Activated CD4-positive, alpha-beta T cell treated with anti-CD3 and anti-CD28 coated beads, Interleukin-2, amount 50 U/mL, for 48 hours (primary cell): ENCODE results near the gene CNNM2.
A peak's percentile ranks its signal among the peaks of the same experiment; 100 is the strongest.
"Not testable (repeated sequence)": the region's sequence is repeated elsewhere in the genome, so short reads cannot be mapped to it uniquely, and the experiment has no call there.

Experiments used
- DNase-seq, 2 experiments: peaks; one replicate each; pipeline ENCODE4 v3.0.0-alpha.2; 2020

Gene CNNM2

DNA sequence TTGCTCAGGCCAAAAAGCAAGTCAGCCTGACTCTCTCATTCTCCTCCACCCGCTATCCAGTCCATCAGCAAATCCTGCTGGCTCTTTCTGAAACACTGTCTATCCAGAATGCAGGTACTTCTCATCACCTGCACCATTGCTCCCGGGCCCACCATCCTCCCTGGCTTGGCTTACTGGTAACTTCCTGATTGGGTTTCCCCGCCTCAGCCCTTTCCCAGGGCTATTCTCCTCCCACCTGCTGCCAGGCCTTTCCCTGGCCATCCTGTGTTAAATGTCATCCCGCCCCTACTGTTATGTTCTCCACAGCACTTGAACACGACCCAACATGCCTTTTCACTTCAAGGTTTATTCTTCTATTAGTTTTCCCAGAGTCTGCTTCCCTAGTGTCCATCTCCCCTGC is 124.0 kb downstream of the CNNM2 start:
- no peak for DNase-seq

DNA sequence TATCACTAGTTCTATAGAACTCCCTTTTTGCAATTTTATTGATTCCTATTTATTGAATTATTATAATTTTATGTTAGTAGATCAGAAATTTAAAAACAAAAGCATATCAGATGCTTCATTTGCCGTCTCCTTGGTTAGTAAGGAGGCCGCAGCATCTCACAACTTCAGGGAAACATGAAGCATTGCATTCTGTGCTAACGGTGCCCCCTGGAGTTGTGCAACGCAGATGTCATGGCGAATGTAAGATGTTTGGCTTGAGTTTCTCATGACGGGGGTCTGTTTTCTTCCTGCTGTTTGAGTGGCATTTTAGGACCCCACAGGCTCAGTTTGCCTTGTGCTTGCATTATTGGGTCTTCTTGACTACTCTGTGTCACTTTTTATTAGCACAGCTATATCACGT is 124.8 kb downstream of the CNNM2 start:
- peak in 1 of 2 experiments; percentile 8 for DNase-seq

DNA sequence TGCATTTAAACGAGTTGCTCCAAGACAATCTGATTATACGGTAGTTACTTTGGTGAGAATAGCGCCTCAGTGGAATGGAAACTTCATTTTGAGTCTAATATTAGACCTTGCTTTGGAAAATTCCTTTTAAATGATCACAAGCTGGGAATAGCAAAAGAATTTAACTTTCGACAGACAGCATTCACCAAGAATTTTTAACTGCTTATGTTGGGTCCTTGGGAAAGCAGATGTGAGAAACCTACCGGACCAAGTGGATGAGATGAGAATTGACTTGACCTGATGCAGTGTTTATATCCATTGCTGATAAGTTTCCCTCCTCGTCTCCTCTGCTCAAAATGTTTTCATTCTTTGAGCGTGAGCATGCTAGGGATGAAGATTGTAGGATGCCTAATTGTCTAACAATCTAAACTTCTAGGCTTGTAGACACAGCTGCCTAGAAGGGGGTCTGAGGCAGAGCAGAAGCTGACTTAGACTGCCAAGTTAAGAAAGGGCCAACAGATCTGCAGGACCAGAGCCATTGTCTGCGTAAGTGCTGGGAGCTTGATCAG is 126.9 kb downstream of the CNNM2 start:
- DNase-seq = no peak

DNA sequence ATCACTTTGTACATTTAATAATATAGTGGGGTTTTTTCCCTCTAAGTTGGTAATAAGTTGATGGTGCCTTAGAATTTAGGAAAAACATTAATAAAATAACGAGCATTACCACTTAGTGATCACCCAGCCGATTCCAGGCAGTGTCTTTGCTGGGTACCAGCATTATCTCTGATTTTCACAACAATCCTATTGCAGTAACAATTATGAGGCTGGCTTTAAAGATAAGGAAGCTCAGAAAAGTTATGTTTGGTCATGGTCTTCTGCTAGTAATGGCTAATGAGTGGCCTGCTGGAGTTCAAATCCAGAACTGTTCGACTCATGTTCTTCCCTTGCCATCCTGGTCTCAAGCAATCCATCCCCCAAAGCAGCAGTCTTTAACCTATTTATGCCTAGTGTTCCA is 127.9 kb downstream of the CNNM2 start:
- DNase-seq = no peak

DNA sequence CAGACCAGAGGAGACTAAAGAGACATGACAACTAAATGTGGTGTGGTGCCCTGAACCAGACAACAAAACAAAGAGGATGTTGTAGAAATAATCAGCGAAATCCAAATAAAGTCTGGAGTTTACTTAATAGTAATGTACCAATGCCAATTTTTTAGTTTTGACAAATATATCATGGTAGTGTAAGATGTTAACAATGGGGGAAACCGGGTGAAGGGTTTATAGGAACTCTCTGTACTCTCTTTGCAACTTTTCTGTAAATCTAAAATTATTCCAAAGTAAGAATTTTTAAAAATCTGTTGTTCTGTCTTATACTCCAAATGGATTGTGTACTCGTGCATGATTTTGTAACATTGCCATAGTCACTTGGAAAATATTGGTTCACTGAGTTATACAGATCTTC is 129.3 kb downstream of the CNNM2 start:
- DNase-seq = no peak

DNA sequence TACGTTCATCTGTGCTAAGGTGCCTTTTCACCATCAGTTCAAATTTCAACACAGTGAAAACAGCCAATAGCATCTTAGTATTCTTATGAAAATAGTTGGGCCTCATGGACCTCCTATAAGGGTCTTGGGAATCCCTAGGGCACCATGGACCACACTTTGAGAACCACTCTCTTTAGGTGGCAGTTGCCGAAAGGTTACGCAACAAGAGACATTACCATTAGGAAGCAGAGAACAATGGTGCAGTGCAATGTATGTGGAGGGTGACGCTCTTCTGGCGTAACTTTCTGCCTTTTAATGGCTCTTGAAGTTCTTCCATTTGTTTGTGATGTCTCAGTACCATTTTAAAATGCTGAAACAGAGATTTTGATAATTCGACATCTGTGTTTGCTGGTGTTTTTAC is 131.1 kb downstream of the CNNM2 start:
- no peak for DNase-seq

DNA sequence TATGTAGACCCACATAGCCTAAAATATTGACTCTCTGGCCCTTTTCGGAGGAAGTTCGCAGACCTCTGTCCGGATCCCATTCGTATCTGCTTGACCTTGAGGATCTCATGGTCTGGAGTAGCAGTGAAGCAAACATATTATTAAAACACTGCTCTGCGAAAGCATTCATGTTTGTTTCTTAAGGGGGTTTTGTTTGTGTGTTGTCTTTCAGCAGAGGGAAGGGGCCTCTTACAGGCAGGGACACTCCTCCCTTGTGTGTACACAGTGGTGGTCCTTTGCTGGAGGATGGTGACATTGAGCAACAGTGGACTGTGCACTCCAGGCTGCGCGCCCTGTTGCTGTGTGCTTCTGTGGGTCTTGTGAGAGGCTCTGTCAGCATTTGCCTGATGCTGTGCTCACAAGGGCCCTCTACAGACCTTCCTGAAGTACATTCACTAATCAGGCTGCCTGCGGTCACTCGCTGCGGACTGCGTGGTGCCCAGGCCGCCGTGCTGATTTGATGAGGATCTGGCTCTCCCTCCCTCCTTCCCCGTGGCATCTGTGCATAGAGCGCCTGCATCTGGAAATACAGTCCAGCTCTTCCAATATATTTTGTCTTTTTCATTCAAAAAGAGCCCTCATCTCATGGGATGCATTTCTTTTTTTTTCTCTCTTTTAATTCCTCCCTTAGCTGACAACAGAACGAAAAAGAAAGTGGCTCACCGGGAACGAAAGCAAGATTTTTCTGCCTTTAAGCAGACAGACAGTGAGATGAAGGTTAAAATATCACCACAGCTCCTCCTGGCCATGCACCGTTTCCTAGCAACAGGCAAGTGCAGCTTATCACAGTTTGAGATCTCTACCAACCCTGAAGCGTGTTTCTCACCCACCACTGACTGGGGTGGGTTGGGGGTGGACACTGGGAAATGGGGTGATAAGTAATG is 135.8 kb downstream of the CNNM2 start:
- peak; percentile 34 to 53 for DNase-seq

DNA sequence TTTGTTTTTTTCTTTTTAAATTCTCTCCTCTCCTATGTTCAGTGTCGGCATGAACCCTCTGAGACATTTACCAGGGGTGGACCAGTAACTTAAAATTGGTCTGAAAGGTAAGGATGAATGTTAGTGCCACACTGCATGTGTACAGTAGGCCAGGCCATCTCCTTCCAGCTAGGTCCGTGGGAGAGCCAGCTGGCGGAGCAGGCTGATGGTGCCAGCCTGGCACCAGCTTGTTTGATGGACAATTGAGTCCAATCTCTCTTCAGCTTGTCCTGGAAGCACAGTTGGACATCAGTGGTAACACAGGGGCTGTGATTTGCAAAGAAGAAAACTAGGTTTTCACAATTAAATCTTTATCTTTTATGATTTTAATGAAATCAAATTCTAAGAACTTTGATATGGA is 136.5 kb downstream of the CNNM2 start:
- no peak for DNase-seq

DNA sequence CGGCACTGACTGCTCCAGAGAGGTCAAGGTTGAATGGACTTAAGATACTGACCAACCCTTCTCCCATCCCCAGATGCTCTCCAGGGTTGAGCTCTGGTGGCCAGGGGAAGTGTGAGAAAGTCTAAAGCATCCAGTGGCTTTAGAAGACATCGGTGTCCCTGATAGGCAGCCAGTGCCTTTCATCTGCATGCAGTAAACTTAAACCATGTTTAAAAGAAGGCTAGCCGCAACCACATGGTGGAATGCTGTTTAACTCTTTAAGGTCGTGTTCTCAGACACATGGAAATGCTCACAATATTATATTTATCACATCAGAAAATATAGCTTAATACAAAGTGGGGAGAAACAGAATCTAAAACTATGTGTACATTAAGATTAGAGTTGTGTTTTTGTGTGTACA is 137.0 kb downstream of the CNNM2 start:
- DNase-seq = no peak

DNA sequence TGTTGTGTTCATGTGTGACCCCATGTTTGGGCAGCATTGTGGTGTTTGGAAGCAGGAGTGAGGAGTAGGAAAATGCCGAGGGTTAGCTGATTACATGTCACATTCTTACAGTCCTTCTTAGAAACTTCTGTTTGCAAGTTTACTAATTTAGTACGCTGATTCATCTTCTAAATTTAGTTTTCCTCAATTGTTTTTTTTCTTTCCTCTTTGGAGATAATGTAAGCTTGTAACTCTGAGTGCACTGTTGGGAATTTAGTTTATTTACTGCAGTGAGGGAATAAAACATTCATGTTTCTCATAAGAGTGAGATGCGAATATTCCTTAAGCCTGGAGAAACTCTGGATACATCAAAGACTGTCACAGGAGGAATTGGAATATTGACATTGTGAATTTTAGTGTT is 139.9 kb downstream of the CNNM2 start:
- DNase-seq = no peak

DNA sequence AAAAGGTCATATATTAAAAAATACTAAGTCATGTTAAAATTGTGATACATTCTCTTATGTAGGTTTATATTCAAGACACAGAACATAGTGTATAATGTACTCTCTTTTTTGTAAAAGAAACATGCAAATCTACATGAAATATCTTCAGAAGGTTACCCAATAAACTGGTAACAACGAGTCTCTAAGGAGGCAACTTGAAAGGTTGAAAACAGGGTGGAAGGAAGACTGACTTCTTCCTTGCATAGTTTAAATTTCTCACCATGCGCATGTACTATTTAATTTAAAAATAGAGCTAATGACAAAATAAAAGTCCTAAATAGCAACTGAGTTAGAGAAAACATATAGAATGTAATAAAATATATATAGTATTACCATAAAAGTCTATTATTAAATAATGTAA is 142.5 kb downstream of the CNNM2 start:
- DNase-seq = no peak

DNA sequence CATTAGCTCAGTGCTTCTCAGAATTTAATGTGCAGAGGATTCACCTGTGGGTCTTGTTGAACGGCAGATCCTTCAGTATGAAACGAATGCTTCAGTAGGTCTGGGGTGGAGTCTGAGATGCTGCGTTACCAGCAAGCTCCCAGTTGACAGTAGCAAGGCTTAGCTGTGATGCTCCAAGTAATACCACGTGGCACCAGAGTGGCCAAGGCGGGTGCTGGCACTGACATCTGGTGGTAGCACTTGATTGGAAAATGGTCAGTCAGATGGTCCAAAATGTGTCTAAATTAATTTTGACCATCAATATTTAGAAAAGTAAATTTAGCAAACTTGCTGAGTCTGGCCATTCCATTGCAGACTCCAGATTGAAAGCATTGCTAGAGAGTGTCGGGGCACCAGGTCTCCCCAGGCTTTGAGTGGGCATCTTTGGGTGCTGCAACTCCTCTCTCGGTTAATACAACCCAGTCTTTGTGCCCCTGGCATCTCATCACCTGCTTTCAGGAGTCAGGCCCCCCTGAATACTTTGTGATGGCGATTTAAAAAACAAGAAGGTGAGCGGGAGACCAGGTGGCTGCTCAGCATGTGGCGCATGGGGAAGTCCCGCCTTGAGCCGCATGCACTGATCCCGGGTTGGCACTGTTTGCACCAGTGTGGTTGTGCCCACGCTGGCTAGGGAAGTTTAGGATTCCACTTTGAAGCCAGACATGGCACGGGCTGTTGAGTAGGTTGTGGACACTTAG is 144.9 kb downstream of the CNNM2 start:
- DNase-seq = no peak

DNA sequence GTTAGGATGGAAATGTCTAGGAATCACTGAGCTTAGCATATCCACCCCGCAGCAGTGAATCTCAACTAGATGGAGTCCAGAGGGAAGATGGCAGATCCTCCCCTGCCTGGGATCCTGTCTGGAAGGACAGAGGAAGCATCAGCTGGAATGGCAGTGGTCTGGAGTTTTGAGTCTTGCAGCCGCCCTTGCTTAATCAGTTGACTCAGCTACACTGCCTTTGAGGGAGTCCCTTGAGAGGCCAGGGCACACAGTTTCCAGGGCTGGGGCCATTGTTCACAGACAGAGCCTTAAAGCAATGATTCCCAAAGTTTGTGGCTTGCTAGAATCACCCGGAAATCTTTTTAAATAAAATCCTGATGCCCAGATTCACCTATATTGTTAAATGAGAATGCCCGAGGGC is 146.9 kb downstream of the CNNM2 start:
- DNase-seq = no peak

DNA sequence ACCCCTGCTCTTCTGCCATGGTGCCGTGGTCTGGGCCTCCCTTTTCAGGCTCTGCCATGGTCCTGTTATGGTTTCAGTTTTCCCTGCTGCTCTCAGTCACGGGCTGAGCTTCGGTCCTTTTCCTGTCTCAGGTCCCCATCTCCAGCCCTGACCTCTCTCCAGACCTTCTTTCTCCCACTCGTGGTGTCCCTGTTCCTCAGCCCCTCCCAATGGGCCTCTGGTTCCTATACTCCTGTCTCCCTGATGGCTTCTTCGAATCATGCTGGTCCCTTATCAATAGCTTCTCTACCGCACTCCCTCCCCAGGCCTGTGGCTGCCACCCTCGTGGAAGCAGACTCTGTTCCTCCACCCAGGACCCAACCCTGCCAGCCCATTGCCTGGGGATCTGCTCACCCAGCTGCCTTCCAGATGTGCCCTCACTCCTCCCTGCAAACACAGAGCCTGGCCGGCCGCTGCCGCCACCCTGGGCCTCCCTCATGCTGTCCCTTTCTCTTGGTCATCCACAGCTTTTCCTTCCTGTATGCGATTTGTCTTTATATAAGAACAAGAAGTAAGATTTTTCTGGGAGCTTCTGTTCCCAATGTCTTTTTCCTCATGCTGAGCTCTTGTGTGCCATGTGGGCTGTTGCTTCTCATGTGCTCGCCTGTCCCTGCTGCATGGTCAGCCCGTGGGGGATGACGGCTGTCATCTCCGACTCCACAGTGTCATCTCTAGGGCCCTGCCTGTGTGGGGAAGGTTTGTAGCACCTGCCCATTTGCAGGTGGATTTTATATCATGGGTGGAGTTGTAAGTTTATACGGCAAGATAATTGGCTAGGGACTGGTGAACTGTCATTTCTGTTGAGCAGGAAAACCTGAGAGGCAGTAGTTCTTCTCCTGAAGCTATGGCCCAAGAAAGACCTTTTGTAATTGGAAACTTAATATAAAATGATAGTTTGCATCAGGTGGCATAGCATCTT is 148.3 kb downstream of the CNNM2 start:
- DNase-seq = no peak

DNA sequence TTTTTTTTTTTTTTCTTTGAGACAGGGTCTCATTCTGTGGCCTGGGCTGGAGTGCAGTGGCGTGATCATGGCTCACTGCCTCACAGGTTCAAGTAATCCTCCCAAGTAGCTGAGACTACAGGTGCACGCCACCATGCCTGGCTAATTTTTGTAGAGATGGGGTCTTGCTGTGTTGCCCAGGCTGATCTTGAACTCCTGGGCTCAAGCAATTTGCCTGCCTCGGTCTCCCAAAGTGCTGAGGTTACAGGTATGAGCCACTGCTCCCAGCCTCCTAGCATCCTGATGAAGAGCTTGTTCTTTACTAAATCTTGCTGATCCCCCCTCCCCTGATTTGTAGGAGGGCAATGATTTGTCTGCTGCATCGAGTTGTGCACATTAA is 149.0 kb downstream of the CNNM2 start:
- not testable (repeated sequence) for DNase-seq

DNA sequence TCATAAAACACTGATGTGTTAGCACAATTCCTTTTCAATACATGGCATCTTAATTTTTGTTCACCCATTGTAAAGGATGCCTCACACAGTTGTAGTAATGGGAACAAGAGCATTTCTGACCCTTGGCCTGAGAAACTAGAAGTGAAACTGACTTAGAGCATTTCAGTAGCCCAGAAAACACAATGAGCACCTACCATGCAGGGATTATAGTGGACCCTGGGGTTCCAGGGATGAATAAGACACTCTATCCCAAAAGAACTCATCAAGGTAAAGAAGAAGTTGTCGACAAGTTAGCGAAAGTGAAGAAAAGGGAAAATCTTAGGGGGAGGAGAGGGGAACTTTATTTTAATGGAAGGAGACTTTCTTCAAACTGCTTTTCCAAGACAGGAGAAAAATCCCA is 149.4 kb downstream of the CNNM2 start:
- no peak for DNase-seq

DNA sequence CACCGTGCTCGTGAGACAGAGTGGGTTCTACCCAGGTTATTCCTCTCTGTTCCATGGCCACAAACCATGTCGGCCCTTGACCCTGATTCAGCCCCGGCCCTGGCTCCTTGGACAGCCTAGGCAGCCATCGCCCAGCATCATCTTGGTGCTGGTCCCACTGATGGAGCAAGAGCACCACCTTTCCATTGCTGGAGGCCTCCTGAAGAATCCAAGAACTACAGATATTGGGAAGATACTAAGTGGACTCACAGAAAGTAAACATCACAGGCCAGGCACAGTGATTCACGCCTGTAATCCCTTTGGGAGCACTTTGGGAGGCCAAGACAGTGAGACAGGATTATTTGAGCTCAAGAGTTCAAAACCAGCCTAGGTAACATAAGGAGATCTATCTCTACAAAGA is 149.9 kb downstream of the CNNM2 start:
- DNase-seq = no peak

DNA sequence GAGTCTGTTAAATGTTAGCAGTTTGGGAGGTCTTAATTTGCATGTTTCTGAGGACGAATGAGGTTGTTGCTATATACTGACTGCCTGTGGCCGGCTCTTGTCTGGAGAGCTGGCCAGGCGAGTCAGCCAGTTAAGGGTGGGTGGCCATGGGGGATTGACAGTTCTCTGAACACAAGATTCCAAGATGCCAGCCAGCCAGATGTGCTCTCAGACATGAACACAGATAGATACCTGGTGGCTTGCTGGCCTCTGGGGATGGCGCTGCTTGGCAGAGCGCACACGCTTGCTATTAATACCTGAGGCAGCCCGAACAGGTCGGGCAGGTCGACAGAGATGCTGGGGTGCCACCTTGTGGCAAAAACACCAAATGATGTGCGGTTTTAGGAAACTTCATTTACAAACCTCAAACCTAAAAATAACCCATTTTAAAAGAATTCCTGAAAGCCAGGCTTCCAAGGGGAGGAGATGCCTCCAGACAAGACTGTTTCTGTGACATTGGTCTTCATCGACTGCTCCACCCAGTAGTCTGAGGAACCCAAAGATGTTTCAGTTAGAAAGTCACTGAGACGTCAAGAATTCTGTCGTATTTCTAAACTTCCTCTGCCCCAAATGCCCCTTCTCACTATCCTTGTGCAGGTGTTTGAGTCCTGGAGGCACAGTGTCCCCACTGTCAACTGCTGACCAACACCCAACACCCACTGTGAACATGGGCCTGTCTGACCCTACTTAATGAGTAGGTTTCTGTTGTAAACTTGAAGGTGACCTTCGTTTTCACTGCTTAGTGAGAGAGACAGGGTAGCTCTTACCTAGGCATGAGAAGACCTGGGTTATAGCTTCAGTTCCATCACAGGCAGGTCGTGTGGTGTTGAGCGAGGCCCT is 151.6 kb downstream of the CNNM2 start:
- DNase-seq = peak; percentile 70 to 78

DNA sequence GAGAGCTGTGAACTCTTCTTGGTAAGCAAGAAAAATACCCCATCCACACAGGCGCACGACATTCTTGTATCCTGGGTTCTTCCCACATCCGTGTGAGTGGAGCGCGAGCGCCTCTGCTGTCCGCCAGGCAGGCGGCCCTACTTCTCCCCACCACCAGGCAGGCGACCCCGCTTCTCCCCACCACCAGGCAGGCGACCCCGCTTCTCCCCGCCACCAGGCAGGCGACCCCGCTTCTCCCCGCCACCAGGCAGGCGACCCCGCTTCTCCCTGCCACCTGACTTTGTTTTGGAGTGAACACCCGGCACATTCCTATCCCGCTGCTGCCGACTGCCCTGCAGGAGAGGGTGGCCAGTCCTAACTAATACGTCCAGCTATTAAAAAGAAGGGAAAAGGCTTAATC is 154.2 kb downstream of the CNNM2 start:
- DNase-seq = no peak

DNA sequence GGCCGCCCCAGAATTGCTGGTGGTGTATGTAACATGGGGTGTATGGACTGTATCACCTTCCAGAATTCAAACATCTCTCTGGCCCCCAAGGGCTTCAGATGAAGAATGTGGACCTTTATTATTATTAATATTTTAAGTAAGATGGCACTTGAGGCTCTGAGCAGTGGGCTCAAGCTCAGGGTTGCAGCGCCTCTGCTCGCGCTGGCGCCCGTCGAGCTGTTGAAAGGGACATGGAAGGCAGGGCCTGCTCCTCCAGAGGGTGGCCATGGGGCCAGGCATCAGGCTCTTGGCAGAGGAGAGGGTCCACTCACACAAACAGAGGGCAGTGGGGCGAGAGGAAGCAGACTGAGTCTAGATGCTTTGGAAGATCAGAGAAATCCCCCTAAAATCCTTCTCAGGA is 154.8 kb downstream of the CNNM2 start:
- no peak for DNase-seq

DNA sequence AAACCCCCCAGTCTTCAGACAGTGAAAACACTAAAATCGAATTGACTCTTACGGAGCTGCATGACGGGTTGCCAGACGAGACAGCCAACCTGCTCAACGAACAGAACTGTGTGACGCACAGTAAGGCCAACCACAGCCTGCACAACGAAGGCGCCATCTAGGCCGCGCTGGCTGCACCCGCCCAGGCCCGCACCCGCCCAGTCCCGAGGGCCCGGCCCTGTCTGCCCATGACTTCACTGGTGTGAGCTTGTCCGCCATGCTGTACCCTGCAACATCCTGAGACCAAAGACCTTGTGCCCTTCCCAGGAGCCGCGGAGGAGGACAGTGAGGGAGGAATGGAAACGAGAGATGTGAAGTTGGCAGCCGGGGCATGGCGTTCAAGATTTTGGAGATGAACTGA is 158.9 kb downstream of the CNNM2 start:
- no peak for DNase-seq
